Neural crest cell (in vitro differentiated cells): ENCODE results near the gene FBXL7. TPM values are rescaled to one million over a fixed set of nuclear protein-coding genes. Genes with fewer than 3 reads are reported as not detected.

Source experiments
- DNase-seq: peaks from one replicate; pipeline ENCODE4 v3.0.0; 2021; ENCODE audit warnings: low read depth, mixed read lengths, low spot score
- H3K27ac Mint-ChIP-seq: one replicate; pipeline ENCODE4 v1.8.0; 2021; ENCODE audit warnings: mild to moderate bottlenecking, mixed read lengths; ENCODE audit not compliant: unreplicated experiment
- H3K27me3 Mint-ChIP-seq: 2 replicates; pipeline ENCODE4 v1.8.0; 2021; ENCODE audit warnings: low read depth, mild to moderate bottlenecking, mixed read lengths
- H3K36me3 Mint-ChIP-seq: 2 replicates; pipeline ENCODE4 v1.8.0; 2021; ENCODE audit warnings: low read depth, mild to moderate bottlenecking, mixed read lengths
- H3K4me1 Mint-ChIP-seq: 2 replicates; pipeline ENCODE4 v1.8.0; 2021; ENCODE audit warnings: mixed read lengths
- H3K4me3 Mint-ChIP-seq: one replicate; pipeline ENCODE4 v1.8.0; 2021; ENCODE audit warnings: mild to moderate bottlenecking, mixed read lengths
- H3K9me3 Mint-ChIP-seq: 2 replicates; pipeline ENCODE4 v1.8.0; 2021; ENCODE audit warnings: mixed read lengths
- CTCF ChIP-seq: fragments of 200-600 bp; sonication (generic); conservative IDR thresholded peaks from 2 replicates; pipeline ENCODE4 v1.5.0; 2021; ENCODE audit warnings: antibody characterized with exemption, mild to moderate bottlenecking
- total RNA-seq: library from RNA; stranded (reverse); gene quantifications from 2 replicates; pipeline ENCODE4 v1.2.1, GENCODE V29; 2021

FBXL7 gene
- total RNA-seq, 1 donor from 2014 or later = 20.8 TPM

- no peak overlapping the region for H3K27ac Mint-ChIP-seq
- no peaks in the 10 kb centered on the region for H3K4me1 Mint-ChIP-seq
- DNase-seq = no peak
- no peak overlapping the region for H3K4me3 Mint-ChIP-seq
- TF ChIP-seq CTCF = no peak
- peaks cover 18% of the 10 kb centered on the region for H3K36me3 Mint-ChIP-seq
- H3K9me3 Mint-ChIP-seq = peaks cover 9% of the 10 kb centered on the region
- no peaks in the 10 kb centered on the region for H3K27me3 Mint-ChIP-seq
Observed at GRCh38 chr5:15808577-15808976, 308.6 kb downstream of the FBXL7 start.

GRCh38 chr5:15819617-15820016, 319.6 kb downstream of the FBXL7 start:
- Mint-ChIP-seq H3K4me3 (no peak overlapping the region), H3K27ac (no peak overlapping the region), H3K36me3 (peaks cover 7% of the 10 kb centered on the region), H3K9me3 (peaks cover 6% of the 10 kb centered on the region), H3K4me1 (peaks cover 4% of the 10 kb centered on the region), H3K27me3 (no peaks in the 10 kb centered on the region)
- no peak for TF ChIP-seq CTCF
- DNase-seq = no peak

GRCh38 chr5:15821506-15821905, 321.5 kb downstream of the FBXL7 start:
- peaks cover 4% of the 10 kb centered on the region for H3K36me3 Mint-ChIP-seq
- no peak overlapping the region for H3K27ac Mint-ChIP-seq
- DNase-seq = no peak
- peaks cover 4% of the 10 kb centered on the region for H3K4me1 Mint-ChIP-seq
- peaks cover 6% of the 10 kb centered on the region for H3K9me3 Mint-ChIP-seq
- TF ChIP-seq CTCF = no peak
- no peaks in the 10 kb centered on the region for H3K27me3 Mint-ChIP-seq
- H3K4me3 Mint-ChIP-seq = no peak overlapping the region

GRCh38 chr5:15823398-15823797, 323.4 kb downstream of the FBXL7 start:
- no peak for DNase-seq
- Mint-ChIP-seq H3K9me3 (no peaks in the 10 kb centered on the region), H3K4me1 (peaks cover 4% of the 10 kb centered on the region), H3K27me3 (no peaks in the 10 kb centered on the region), H3K36me3 (no peaks in the 10 kb centered on the region), H3K27ac (no peak overlapping the region), H3K4me3 (no peak overlapping the region)
- TF ChIP-seq CTCF = no peak

- no peak for TF ChIP-seq CTCF
- Mint-ChIP-seq H3K36me3 (no peaks in the 10 kb centered on the region), H3K4me1 (peaks cover 4% of the 10 kb centered on the region), H3K27me3 (no peaks in the 10 kb centered on the region), H3K4me3 (no peak overlapping the region), H3K9me3 (no peaks in the 10 kb centered on the region), H3K27ac (no peak overlapping the region)
- DNase-seq = no peak
Observed at GRCh38 chr5:15827741-15828140, 327.8 kb downstream of the FBXL7 start.

GRCh38 chr5:15831408-15831807, 331.4 kb downstream of the FBXL7 start:
- Mint-ChIP-seq H3K27ac (no peak overlapping the region), H3K27me3 (no peaks in the 10 kb centered on the region), H3K4me3 (no peak overlapping the region), H3K9me3 (peaks cover 3% of the 10 kb centered on the region), H3K36me3 (peaks cover 5% of the 10 kb centered on the region), H3K4me1 (peaks cover 3% of the 10 kb centered on the region)
- no peak for DNase-seq
- TF ChIP-seq CTCF = no peak
